RWPE1 (cell line): Measurements from ENCODE around the gene AGK.

Experiments used
- CTCF ChIA-PET: fragments of 350-600 bp; sonication (Branson Sonifier 250); formaldehyde crosslinking; extraction: SDS; loops from one replicate; lab custom pipeline; 2021; lab: Yijun Ruan, JAX
- POLR2A ChIA-PET: fragments of 400-600 bp; formaldehyde crosslinking; extraction: SDS; loops from one replicate; lab custom pipeline; 2020; ENCODE audit warnings: antibody characterized with exemption; ENCODE audit not compliant: low non-redundant PET; lab: Yijun Ruan, JAX
- DNase-seq: peaks from one replicate; pipeline ENCODE4 v3.0.0; 2012; ENCODE audit warnings: low spot score
- H3K27ac ChIP-seq: fragments of 450-650 bp; 2 replicates; pipeline ENCODE4 v1.5.1; 2017
- TF ChIP-seq, protein P1 (sequence below): fragments of 450-650 bp; conservative IDR thresholded peaks from 2 replicates; pipeline ENCODE4 v1.5.1; 2017; ENCODE audit warnings: low read depth, mild to moderate bottlenecking

Gene AGK

DNA sequence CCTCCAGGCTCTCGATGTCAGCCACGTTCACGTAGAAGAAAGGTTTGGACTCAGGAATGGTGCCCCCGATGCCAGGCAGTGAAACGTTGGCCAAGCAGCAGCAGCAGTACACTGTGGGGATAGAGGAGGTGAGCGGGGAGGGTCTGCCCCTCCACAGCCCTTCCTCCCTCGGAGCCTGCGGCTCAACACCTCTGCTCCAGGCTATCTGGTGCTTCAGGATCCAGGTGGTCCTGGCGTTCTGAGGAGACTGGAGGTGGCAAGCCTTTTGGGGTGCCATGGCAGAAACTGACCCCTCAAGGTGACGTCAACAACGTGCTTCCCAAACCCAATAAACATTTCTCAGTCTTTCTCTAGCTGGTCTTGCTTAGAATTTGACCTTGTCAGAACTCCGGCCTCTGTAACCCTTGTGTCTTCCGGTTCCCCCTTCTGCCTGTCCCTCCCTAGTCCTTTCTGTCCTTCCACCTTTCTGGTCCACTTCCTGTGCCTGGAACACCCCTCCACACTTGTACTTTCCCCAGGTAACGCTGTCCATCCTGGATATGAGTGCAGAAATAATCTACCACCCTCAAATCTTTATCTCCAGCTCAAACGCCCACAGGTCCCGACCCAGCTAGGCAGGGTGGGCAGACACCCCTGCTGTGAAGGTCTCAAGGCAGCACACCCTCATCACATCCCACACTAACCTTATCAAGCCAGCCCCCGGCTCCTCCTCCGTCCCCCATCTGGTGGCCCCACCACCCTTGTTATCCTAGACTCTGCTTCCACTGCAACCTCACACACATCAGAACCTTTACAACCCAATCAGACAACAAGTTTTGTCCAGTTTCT is 114.2 kb downstream of the AGK start:
- CTCF ChIA-PET: no interaction called here

DNA sequence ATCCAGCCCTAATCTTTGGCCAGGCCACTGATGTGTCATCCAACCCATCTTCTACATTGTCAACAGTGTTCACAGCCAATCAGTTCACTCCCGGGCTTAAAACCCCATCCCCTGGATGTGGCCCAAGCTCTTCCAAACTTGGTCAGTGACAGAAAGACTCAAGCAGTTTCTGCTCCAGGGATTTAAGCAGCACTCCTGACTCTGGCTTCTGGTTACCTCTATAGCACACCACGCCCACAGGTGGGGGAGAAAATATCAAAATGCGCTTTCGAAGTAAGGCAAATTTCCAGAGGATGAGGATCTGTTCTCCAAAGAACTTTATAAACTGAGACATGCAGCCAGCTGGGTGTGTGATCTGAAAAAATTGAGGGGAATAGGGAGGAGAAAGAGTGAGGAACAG is 114.9 kb downstream of the AGK start:
- no peak overlapping the region for H3K27ac ChIP-seq
- TF ChIP-seq, protein P1, sequence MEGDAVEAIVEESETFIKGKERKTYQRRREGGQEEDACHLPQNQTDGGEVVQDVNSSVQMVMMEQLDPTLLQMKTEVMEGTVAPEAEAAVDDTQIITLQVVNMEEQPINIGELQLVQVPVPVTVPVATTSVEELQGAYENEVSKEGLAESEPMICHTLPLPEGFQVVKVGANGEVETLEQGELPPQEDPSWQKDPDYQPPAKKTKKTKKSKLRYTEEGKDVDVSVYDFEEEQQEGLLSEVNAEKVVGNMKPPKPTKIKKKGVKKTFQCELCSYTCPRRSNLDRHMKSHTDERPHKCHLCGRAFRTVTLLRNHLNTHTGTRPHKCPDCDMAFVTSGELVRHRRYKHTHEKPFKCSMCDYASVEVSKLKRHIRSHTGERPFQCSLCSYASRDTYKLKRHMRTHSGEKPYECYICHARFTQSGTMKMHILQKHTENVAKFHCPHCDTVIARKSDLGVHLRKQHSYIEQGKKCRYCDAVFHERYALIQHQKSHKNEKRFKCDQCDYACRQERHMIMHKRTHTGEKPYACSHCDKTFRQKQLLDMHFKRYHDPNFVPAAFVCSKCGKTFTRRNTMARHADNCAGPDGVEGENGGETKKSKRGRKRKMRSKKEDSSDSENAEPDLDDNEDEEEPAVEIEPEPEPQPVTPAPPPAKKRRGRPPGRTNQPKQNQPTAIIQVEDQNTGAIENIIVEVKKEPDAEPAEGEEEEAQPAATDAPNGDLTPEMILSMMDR: no peak
- DNase-seq: no peak
- ChIA-PET POLR2A (no interaction called here), CTCF (no interaction called here)

More for the DNA sequence above, 114.2 kb downstream of the AGK start:
- DNase-seq: no peak
- H3K27ac ChIP-seq: no peak overlapping the region
- TF ChIP-seq, protein P1: no peak
- POLR2A ChIA-PET: no interaction called here

DNA sequence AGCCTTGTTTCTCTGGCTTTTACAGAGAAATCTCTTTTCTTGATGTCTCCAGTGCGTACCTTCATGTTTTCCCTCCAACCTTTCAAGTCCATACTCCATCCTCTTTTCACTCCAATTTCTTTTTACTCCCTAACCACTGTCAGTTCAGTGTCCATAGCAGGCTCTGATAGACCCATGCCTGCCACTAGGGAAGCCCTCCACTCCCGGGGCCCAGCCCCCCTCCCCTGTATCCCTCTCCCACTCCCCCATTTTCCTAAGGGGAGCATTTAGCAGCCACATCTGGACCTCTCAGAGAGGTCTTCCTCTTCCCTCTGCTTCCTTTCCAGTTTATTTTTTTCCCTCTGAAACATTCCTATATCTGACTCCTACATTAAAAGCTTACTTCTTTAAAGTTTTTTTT is 117.6 kb downstream of the AGK start:
- TF ChIP-seq, protein P1: no peak
- ChIA-PET CTCF (no interaction called here), POLR2A (no interaction called here)
- H3K27ac ChIP-seq: no peak overlapping the region
- no peak for DNase-seq

DNA sequence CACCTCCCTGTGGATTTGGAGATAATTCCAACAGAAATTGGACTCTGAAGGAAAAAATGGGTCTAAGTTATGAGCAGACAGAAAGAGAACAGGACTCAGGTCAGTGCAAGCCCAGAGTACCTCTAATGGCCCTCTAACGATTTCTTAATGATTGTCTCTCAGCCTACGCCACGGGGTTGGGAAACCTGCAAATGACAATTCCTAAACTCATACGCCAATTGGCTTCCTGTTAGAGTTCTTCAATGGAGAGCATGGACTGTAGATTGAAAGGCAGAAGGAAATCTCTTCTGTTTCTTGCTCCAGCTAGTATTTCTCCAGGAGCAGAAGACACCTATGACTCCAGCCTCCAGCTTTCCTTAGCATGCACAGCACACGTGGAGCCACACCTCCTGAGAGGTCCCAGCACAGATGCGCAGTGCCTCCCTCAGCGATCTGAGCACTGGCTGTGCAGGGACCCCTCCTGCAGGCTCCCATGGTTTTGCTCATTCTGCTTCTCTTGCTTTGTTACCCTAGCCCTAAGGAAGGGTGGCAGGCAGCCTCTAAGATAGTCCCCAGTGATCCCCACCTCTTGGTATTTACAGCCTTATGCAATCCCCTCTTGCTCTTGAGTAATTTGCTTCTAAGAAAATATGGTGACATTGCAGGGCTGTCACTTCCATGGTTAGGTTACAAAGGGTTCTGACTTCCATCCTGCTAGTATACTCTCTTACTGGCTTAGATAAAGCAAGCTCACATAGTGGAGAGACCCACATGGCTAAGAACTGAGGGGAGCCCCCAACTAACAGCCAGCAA is 120.7 kb downstream of the AGK start:
- ChIA-PET POLR2A (no interaction called here), CTCF (no interaction called here)
- no peak overlapping the region for H3K27ac ChIP-seq
- no peak for DNase-seq
- TF ChIP-seq, protein P1: no peak

DNA sequence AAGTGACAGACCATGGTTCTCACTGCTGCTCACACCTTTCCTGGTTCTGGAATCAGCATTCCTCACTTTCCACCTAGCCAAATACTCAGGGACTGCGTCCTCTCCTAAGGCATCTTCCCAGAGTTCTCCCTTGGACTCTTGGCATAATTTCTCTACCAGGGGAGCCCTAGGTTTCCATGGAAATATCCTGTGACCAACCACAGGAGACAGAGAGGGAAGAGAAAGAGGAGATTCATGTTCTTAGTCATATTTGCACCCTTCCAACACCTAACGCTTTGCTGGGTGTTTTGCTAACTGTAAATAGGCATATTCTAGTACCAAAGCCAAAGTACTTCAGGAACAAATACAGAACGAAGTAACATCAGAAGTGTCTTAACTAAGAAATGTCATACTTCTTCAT is 122.1 kb downstream of the AGK start:
- CTCF ChIA-PET: no interaction called here
- POLR2A ChIA-PET: no interaction called here
- DNase-seq: no peak
- TF ChIP-seq, protein P1: no peak
- no peak overlapping the region for H3K27ac ChIP-seq

DNA sequence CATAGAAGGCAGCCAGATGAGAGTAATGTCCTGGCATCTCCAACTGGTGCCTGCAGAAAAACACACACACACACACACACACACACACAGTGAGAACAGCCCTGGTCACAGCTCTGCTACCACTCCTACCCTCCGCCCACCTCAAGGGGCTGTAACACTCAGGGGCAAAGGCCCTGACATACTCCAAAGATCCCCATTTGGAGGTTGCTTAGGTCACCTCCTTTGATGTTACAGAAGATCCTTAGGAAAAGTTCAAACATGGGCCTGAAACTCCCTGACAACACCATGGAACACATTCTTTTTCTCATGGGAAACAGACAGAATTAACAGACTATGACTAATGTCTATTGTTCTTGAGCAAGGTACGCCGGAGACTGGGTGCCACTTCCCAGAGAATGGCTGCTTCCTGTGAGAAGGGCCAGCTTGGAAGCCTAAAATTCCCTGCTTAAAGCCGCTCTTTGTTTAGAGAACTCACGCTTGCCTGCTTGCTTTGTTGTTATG is 123.0 kb downstream of the AGK start:
- peak overlapping the region; percentile 86 for H3K27ac ChIP-seq
- TF ChIP-seq, protein P1: no peak
- ChIA-PET CTCF (no interaction called here), POLR2A (no interaction called here)
- peak; percentile 62 for DNase-seq
